NT2/D1 (cell line): Measurements from ENCODE around the gene FRMD4B.

Source experiments
- SUZ12 ChIP-seq: IDR thresholded peaks from 2 replicates; pipeline ENCODE4 v1.6.1; 2011; ENCODE audit not compliant: insufficient read length, insufficient read depth; ENCODE audit errors: extremely low read depth
- YY1 ChIP-seq: IDR thresholded peaks from 2 replicates; pipeline ENCODE4 v1.6.1; 2011; ENCODE audit not compliant: insufficient read length, insufficient read depth
- ZNF274 ChIP-seq: IDR thresholded peaks from 2 replicates; pipeline ENCODE4 v1.6.1; 2011; ENCODE audit warnings: mild to moderate bottlenecking, low read depth, low read length

DNA sequence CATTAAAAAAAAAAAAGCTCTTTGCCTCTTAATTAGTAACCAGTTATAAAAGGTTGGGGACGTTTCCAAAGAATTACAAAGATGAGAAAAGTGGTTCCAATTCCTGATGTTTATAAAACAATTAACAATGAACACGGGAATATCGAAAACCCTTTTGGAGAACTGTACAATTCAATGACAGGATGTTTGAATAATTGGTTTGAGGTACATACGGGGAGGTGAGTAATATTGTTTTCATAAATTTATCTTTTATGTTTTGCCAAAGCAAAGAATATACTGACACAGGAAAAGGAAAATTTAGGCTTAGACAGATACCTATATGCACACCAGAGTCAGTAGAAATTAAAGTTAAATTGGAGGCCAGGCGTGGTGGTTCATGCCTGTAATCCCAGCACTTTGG lies 168.9 kb downstream of the FRMD4B start:
- TF ChIP-seq SUZ12: no peak
- TF ChIP-seq YY1: no peak
- no peak for TF ChIP-seq ZNF274
